HEK293T (cell line): Measurements from ENCODE around the gene KIAA1328.

Source experiments
- ELF4 ChIP-seq: fragments of 450-650 bp; IDR thresholded peaks from 2 replicates; pipeline ENCODE4 v1.6.1; 2017; ENCODE audit warnings: antibody characterized with exemption
- FOXA1 ChIP-seq: fragments of 450-650 bp; IDR thresholded peaks from 2 replicates; pipeline ENCODE4 v1.6.1; 2016; ENCODE audit warnings: mild to moderate bottlenecking
- FOXM1 ChIP-seq: fragments of 450-650 bp; IDR thresholded peaks from 2 replicates; pipeline ENCODE4 v1.6.1; 2017; ENCODE audit warnings: mild to moderate bottlenecking, borderline replicate concordance
- LEF1 ChIP-seq: fragments of 450-650 bp; IDR thresholded peaks from 2 replicates; pipeline ENCODE4 v1.6.1; 2017; ENCODE audit warnings: mild to moderate bottlenecking, borderline replicate concordance
- SP1 ChIP-seq: fragments of 450-650 bp; IDR thresholded peaks from 2 replicates; pipeline ENCODE4 v1.6.1; 2017
- ZNF384 ChIP-seq: fragments of 450-650 bp; IDR thresholded peaks from 2 replicates; pipeline ENCODE4 v1.6.1; 2016

- TF ChIP-seq FOXM1 (no peak), FOXA1 (no peak), ZNF384 (no peak), SP1 (no peak), ELF4 (no peak), LEF1 (no peak)
These were observed 393.5 kb downstream of the KIAA1328 start for GRCh38 chr18:37222354-37222998.
